ENCODE results near the gene DCAF8. TPM values are rescaled to one million over a fixed set of nuclear protein-coding genes. Genes with fewer than 3 reads are reported as not detected.

Gene DCAF8
- total RNA-seq, 4 donors from 2014 or later, result 126 to 186 (median 172) TPM

- no peak overlapping the region for H3K27ac ChIP-seq
- WGBS, 2 donors, result 75 to 83% methylated on average over 6 of the region's 6 CpGs
- DNase-seq (ENCODE audit: low spot score in 2 of 2), result no peak
- no peaks in the 10 kb centered on the region for H3K27me3 ChIP-seq
- H3K4me3 ChIP-seq, result no peak overlapping the region
- TF ChIP-seq POLR2A (IDR thresholded peaks at IDR 0.05), result no peak
- TF ChIP-seq CTCF (IDR thresholded peaks at IDR 0.05), result no peak
- TF ChIP-seq EP300 (IDR thresholded peaks at IDR 0.05), result no peak
- H3K36me3 ChIP-seq, result peaks cover 0 to 15% (median 0%) of the 10 kb centered on the region in 3 donors
- peaks cover 0 to 53% (median 22%) of the 10 kb centered on the region in 4 donors for H3K4me1 ChIP-seq
- no peaks in the 10 kb centered on the region for H3K9me3 ChIP-seq
Measured at GRCh38 chr1:160257411-160258015, 4.8 kb downstream of the DCAF8 start.

- 45 to 53% methylated on average over 3 of the region's 3 CpGs for WGBS, 2 donors
- peaks cover 0 to 61% (median 22%) of the 10 kb centered on the region in 4 donors for H3K4me1 ChIP-seq
Measured at GRCh38 chr1:160256396-160257046, 5.8 kb downstream of the DCAF8 start.

GRCh38 chr1:160255781-160256300 is 6.5 kb downstream of the DCAF8 start:
- WGBS, 2 donors, result 79% methylated on average over 4 of the region's 4 CpGs
- peaks cover 0 to 61% (median 19%) of the 10 kb centered on the region in 4 donors for H3K4me1 ChIP-seq
- no peak overlapping the region for H3K4me3 ChIP-seq
- no peak for DNase-seq (ENCODE audit: low spot score in 2 of 2)
- no peaks in the 10 kb centered on the region for H3K9me3 ChIP-seq
- TF ChIP-seq CTCF (IDR thresholded peaks at IDR 0.05) (no peak), EP300 (IDR thresholded peaks at IDR 0.05) (no peak), POLR2A (IDR thresholded peaks at IDR 0.05) (no peak)
- no peak overlapping the region for H3K27ac ChIP-seq
- H3K36me3 ChIP-seq, result peaks cover 0 to 15% (median 0%) of the 10 kb centered on the region in 3 donors
- H3K27me3 ChIP-seq, result no peaks in the 10 kb centered on the region

More at GRCh38 chr1:160256396-160257046, 5.8 kb downstream of the DCAF8 start:
- no peaks in the 10 kb centered on the region for H3K9me3 ChIP-seq
- H3K27me3 ChIP-seq, result no peaks in the 10 kb centered on the region
- DNase-seq (ENCODE audit: low spot score in 2 of 2), result no peak
- no peak for TF ChIP-seq CTCF (IDR thresholded peaks at IDR 0.05)
- TF ChIP-seq POLR2A (IDR thresholded peaks at IDR 0.05), result no peak
- no peak for TF ChIP-seq EP300 (IDR thresholded peaks at IDR 0.05)
- no peak overlapping the region for H3K4me3 ChIP-seq
- peak overlapping the region in 1 of 4 donors; percentile 5 for H3K27ac ChIP-seq
- peaks cover 0 to 15% (median 0%) of the 10 kb centered on the region in 3 donors for H3K36me3 ChIP-seq

GRCh38 chr1:160251687-160252526 is 10.4 kb downstream of the DCAF8 start:
- DNase-seq (ENCODE audit: low spot score in 2 of 2), result peak; percentile 43 to 72
- Histone ChIP-seq H3K4me1 (peaks cover 0 to 38% (median 2%) of the 10 kb centered on the region in 4 donors), H3K27me3 (no peaks in the 10 kb centered on the region), H3K9me3 (no peaks in the 10 kb centered on the region), H3K36me3 (peaks cover 0 to 15% (median 0%) of the 10 kb centered on the region in 3 donors), H3K4me3 (no peak overlapping the region), H3K27ac (peak overlapping the region in 3 of 4 donors; percentile 44 to 64 (median 61))
- TF ChIP-seq EP300 (IDR thresholded peaks at IDR 0.05) (no peak), POLR2A (IDR thresholded peaks at IDR 0.05) (no peak), CTCF (IDR thresholded peaks at IDR 0.05) (peak; percentile 45 to 88 (median 68))
- WGBS, 2 donors, result 73 to 79% methylated on average over 5 of the region's 5 CpGs
